GM12878 (cell line): ENCODE results near the gene DDX10.

Source experiments
- CEBPB ChIP-seq, 2 experiments: fragments of 150-350 bp in 1 of 2; IDR thresholded peaks; 2 replicates each; pipeline ENCODE4 v1.6.1; 2012 to 2014; ENCODE audit warnings: low read depth in 2 of 2, low read length in 2 of 2, borderline replicate concordance in 1 of 2, inconsistent platforms in 1 of 2
- CHD2 ChIP-seq: IDR thresholded peaks from 2 replicates; pipeline ENCODE4 v1.6.1; 2011; ENCODE audit warnings: low read depth, low read length, improper control_type of control experiment, borderline replicate concordance
- MYC ChIP-seq: IDR thresholded peaks from 2 replicates; pipeline ENCODE4 v1.6.1; 2011; ENCODE audit warnings: mild to moderate bottlenecking, low read length, moderate library complexity, inconsistent platforms; ENCODE audit not compliant: insufficient read depth, insufficient replicate concordance, insufficient read length, severe bottlenecking
- NR2C2 ChIP-seq: IDR thresholded peaks from 2 replicates; pipeline ENCODE4 v1.6.1; 2011; ENCODE audit warnings: borderline replicate concordance, low read depth; ENCODE audit not compliant: control insufficient read depth, insufficient read length
- POLR2AphosphoS5 ChIP-seq: IDR thresholded peaks from 2 replicates; pipeline ENCODE4 v1.6.1; 2011; ENCODE audit warnings: mild to moderate bottlenecking, low read length, inconsistent platforms
- SREBF2 ChIP-seq: IDR thresholded peaks from 2 replicates; pipeline ENCODE4 v1.6.1; 2012; ENCODE audit warnings: mild to moderate bottlenecking, low read length
- YY1 ChIP-seq: IDR thresholded peaks from 2 replicates; pipeline ENCODE4 v1.6.1; 2011; ENCODE audit warnings: low read depth, mild to moderate bottlenecking, low read length
- TF ChIP-seq, protein P1 (sequence below): fragments of 450-650 bp; IDR thresholded peaks from 2 replicates; pipeline ENCODE4 v1.6.1; 2016; ENCODE audit warnings: mild to moderate bottlenecking
- TF ChIP-seq, protein P2 (sequence below), 3 experiments: IDR thresholded peaks in 2 of 3; conservative IDR thresholded peaks in 1 of 3; 2 replicates each; pipeline ENCODE4 v1.5.1; 2011; ENCODE audit warnings: low read depth in 3 of 3, low read length in 3 of 3, mild to moderate bottlenecking in 3 of 3, control low read depth in 2 of 3, moderate library complexity in 2 of 3, inconsistent platforms in 1 of 3, mixed read lengths in 1 of 3; ENCODE audit not compliant: control insufficient read depth in 2 of 3, insufficient read depth in 1 of 3; ENCODE audit errors: extremely low read depth in 1 of 3
- TF ChIP-seq, protein P3 (sequence below): IDR thresholded peaks from 2 replicates; pipeline ENCODE4 v1.6.1; 2011; ENCODE audit warnings: low read depth, mild to moderate bottlenecking, low read length, moderate library complexity, borderline replicate concordance; ENCODE audit errors: extremely low read depth

DNA sequence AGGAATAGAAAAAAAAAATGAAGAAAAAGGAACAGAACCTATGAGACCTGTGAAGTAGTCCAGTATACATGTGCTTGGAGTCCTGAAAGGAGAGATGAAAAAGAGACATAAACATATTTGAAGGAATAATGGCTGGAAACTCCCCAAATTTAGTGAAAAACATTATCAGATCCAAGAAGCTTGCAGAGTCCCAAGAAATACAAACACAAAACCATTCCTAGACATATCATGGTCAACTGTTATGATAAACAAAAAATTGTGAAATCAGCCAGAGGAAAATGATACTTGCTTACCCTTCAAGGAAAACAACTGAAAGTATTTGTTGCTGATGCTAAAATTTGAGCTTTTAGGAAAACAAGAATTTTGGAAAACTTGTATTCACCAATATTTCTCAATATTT is 250.1 kb downstream of the DDX10 start:
- TF ChIP-seq, protein P1, sequence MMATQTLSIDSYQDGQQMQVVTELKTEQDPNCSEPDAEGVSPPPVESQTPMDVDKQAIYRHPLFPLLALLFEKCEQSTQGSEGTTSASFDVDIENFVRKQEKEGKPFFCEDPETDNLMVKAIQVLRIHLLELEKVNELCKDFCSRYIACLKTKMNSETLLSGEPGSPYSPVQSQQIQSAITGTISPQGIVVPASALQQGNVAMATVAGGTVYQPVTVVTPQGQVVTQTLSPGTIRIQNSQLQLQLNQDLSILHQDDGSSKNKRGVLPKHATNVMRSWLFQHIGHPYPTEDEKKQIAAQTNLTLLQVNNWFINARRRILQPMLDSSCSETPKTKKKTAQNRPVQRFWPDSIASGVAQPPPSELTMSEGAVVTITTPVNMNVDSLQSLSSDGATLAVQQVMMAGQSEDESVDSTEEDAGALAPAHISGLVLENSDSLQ: no peak
- no peak for TF ChIP-seq CHD2
- TF ChIP-seq CEBPB (IDR thresholded peaks at IDR 0.05; ENCODE audit: borderline replicate concordance in 1 of 2, low read depth in 2 of 2, low read length in 2 of 2): no peak
- TF ChIP-seq MYC: no peak
- no peak for TF ChIP-seq POLR2AphosphoS5
- TF ChIP-seq, protein P2, sequence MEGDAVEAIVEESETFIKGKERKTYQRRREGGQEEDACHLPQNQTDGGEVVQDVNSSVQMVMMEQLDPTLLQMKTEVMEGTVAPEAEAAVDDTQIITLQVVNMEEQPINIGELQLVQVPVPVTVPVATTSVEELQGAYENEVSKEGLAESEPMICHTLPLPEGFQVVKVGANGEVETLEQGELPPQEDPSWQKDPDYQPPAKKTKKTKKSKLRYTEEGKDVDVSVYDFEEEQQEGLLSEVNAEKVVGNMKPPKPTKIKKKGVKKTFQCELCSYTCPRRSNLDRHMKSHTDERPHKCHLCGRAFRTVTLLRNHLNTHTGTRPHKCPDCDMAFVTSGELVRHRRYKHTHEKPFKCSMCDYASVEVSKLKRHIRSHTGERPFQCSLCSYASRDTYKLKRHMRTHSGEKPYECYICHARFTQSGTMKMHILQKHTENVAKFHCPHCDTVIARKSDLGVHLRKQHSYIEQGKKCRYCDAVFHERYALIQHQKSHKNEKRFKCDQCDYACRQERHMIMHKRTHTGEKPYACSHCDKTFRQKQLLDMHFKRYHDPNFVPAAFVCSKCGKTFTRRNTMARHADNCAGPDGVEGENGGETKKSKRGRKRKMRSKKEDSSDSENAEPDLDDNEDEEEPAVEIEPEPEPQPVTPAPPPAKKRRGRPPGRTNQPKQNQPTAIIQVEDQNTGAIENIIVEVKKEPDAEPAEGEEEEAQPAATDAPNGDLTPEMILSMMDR (IDR thresholded peaks at IDR 0.05 in 2 of 3, conservative IDR thresholded peaks at IDR 0.05 in 1 of 3; ENCODE audit: control insufficient read depth in 2 of 3, extremely low read depth in 1 of 3, insufficient read depth in 1 of 3, low read depth in 3 of 3, low read length in 3 of 3): no peak
- no peak for TF ChIP-seq SREBF2
- no peak for TF ChIP-seq NR2C2
- TF ChIP-seq, protein P3, sequence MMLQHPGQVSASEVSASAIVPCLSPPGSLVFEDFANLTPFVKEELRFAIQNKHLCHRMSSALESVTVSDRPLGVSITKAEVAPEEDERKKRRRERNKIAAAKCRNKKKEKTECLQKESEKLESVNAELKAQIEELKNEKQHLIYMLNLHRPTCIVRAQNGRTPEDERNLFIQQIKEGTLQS: no peak
- TF ChIP-seq YY1: no peak
